Keratinocyte (primary cell): ENCODE data around the gene PUM1.

Experiments
- CTCF ChIP-seq, 3 experiments: IDR thresholded peaks in 1 of 3; conservative IDR thresholded peaks in 1 of 3; optimal IDR thresholded peaks in 1 of 3; 2 replicates in 2 of 3; 3 replicates in 1 of 3; pipeline versions ENCODE3 to v1.5.1; 2011; ENCODE audit warnings: low read length in 3 of 3, mild to moderate bottlenecking in 3 of 3, moderate library complexity in 2 of 3, control low read depth in 1 of 3, inconsistent platforms in 1 of 3; ENCODE audit not compliant: insufficient read depth in 2 of 3; ENCODE audit errors: extremely low read depth in 1 of 3
- EZH2 ChIP-seq: IDR thresholded peaks from one replicate; pipeline ENCODE4 v1.6.1; 2012; ENCODE audit warnings: inconsistent platforms, mild to moderate bottlenecking, low read length, moderate library complexity

DNA sequence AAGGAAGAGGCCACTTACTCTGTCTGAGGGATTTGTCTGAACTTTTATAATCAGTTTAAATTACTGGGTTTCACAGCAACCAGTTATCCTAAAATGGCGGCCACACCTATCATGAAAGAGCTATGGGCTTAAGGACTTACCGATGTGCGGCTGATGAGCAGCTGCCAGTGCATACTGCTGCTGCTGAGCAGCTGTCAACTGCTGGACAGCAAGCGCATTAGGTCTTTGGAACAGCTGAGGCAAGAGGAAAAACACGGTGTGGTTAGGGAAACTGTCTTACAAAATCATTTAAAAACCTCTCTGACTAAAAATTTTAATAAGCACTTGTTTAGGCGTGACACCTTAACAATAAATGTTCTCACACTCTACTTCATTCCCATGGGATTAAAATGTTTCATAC is 84.3 kb downstream of the PUM1 start:
- TF ChIP-seq CTCF (optimal IDR thresholded peaks at IDR 0.05 in 1 of 3, IDR thresholded peaks at IDR 0.05 in 1 of 3, conservative IDR thresholded peaks at IDR 0.05 in 1 of 3; ENCODE audit: extremely low read depth in 1 of 3, insufficient read depth in 2 of 3, low read length in 3 of 3) (no peak), EZH2 (no peak)
